ENCODE data around the gene WHRN. TPM values are rescaled to one million over a fixed set of nuclear protein-coding genes. Genes with fewer than 3 reads are reported as not detected.

WHRN gene
- total and polyA plus RNA-seq, 9 of the 15 experiments (the other 6 are each of a cell fraction or from before 2014, with no cell fraction given): 0.31 to 14.1 (median 3.0) TPM

GRCh38 chr9:114484854-114485443 lies 20.3 kb downstream of the WHRN start (continued):
- TF ChIP-seq GMEB1 (CRISPR knock-in tag; IDR thresholded peaks at IDR 0.05) (no peak), XRCC3 (IDR thresholded peaks at IDR 0.05) (no peak), ZNF146 (CRISPR knock-in tag; IDR thresholded peaks at IDR 0.05; ENCODE audit: unreplicated experiment) (no peak), TRIM28 (IDR thresholded peaks at IDR 0.05) (no peak), NBN (IDR thresholded peaks at IDR 0.05; ENCODE audit: low read depth) (peak; percentile 41; the same call in 1 of the 2 replicates), ZNF655 (CRISPR knock-in tag; IDR thresholded peaks at IDR 0.05) (no peak), CUX1 (CRISPR knock-in tag; IDR thresholded peaks at IDR 0.05) (no peak), ZSCAN32 (CRISPR knock-in tag; IDR thresholded peaks at IDR 0.05) (peak; percentile 19; the same call in 1 of the 2 replicates), LCOR (CRISPR knock-in tag; IDR thresholded peaks at IDR 0.05) (peak; percentile 93), TEAD1 (CRISPR knock-in tag; IDR thresholded peaks at IDR 0.05) (peak; percentile 25 to 43; a peak in 3 of 4 replicates), ZNF449 (CRISPR knock-in tag; IDR thresholded peaks at IDR 0.05) (peak; percentile 50; the same call in 1 of the 2 replicates), CBX2 (IDR thresholded peaks at IDR 0.05; ENCODE audit: insufficient read depth, low read length, poor library complexity, severe bottlenecking) (no peak), MAX (CRISPR knock-in tag; IDR thresholded peaks at IDR 0.05) (peak; percentile 94), ZNF707 (CRISPR knock-in tag; conservative IDR thresholded peaks at IDR 0.05) (no peak)
- TF ChIP-seq, protein P1, sequence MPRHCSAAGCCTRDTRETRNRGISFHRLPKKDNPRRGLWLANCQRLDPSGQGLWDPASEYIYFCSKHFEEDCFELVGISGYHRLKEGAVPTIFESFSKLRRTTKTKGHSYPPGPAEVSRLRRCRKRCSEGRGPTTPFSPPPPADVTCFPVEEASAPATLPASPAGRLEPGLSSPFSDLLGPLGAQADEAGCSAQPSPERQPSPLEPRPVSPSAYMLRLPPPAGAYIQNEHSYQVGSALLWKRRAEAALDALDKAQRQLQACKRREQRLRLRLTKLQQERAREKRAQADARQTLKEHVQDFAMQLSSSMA (CRISPR knock-in tag; IDR thresholded peaks at IDR 0.05): no peak
- TF ChIP-seq, protein P2, sequence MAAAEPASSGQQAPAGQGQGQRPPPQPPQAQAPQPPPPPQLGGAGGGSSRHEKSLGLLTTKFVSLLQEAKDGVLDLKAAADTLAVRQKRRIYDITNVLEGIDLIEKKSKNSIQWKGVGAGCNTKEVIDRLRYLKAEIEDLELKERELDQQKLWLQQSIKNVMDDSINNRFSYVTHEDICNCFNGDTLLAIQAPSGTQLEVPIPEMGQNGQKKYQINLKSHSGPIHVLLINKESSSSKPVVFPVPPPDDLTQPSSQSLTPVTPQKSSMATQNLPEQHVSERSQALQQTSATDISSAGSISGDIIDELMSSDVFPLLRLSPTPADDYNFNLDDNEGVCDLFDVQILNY (CRISPR knock-in tag; IDR thresholded peaks at IDR 0.05): no peak

Measured in K562 (cell line).